ENCODE measurements around the gene NCOA6. TPM values are rescaled to one million over a fixed set of nuclear protein-coding genes. Genes with fewer than 3 reads are reported as not detected.
"Not testable (repeated sequence)": the region's sequence is repeated elsewhere in the genome, so short reads cannot be mapped to it uniquely, and the experiment has no call there.

NCOA6 gene
- total RNA-seq, 1 experiment from 2014 or later = 4.7 TPM

DNA sequence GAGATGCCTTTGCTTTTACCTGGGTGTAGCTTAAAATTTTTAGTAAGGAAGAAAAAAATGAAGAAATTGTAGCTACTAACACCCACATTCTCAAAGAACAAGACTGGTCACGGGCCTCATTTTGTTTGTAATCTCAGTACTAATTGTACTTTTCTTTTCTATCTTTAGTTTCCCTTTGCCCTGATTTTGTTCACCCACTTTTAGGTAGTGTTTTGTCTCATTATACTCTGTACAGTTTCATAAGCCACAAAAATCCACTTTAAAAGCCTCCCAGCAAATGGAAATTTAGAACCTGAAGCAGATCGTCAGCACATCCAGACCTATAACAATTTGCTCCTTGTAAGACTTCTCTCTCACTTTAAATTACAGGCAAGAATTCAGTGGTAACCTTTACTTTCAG lies 78.0 kb downstream of the NCOA6 start:
- Histone ChIP-seq H3K27ac (no peak overlapping the region), H3K9me3 (replicated peaks) (no peaks in the 10 kb centered on the region), H3K4me3 (no peak overlapping the region), H3K4me1 (replicated peaks) (no peaks in the 10 kb centered on the region), H3K36me3 (peaks cover 73% of the 10 kb centered on the region), H3K27me3 (replicated peaks) (no peaks in the 10 kb centered on the region)
- no peak for DNase-seq (ENCODE audit: low read depth in 1 of 2, low spot score in 2 of 2)

DNA sequence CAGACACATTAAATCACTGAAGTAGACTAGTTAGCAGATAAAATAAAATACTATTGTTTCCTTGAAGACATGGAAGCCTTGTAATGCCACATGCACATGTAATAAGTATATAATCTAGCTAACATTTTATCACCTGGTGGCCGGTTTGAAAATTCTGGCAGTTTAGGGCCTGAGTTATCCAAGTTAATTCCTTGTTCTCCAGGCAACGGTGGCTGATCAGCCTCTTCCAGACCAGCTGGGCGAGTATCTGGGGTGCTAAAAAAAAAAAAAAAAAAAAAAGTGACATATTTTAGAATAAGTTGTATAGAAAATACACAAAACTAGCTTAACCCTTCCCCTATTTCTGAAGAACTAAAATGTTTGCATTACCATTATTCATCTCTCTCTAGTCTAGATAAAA lies 78.8 kb downstream of the NCOA6 start:
- no peak overlapping the region for H3K27ac ChIP-seq
- DNase-seq (ENCODE audit: low read depth in 1 of 2, low spot score in 2 of 2) = no peak
- H3K9me3 ChIP-seq (replicated peaks) = no peaks in the 10 kb centered on the region
- no peaks in the 10 kb centered on the region for H3K4me1 ChIP-seq (replicated peaks)
- peaks cover 71% of the 10 kb centered on the region for H3K36me3 ChIP-seq
- H3K27me3 ChIP-seq (replicated peaks) = no peaks in the 10 kb centered on the region
- no peak overlapping the region for H3K4me3 ChIP-seq

DNA sequence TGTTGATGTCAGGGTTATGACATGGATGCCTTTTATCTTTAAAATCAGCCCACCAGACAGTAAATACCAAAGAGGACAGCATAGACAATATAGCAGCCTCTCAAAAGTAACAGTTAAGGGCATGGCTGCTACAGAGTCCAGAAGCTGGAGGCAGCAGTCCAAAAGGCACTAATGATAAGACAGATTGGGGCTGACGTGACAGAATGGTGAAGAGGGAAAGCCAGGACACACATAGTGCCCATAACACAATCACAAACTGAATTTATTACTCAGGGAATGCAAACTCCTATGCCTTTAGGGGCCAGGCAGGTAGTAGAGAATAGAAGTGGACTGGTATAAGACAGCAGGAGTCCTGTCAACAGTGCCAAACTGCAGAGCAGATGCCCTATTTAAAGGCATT lies 80.6 kb downstream of the NCOA6 start:
- H3K4me3 ChIP-seq = no peak overlapping the region
- no peaks in the 10 kb centered on the region for H3K9me3 ChIP-seq (replicated peaks)
- no peaks in the 10 kb centered on the region for H3K27me3 ChIP-seq (replicated peaks)
- H3K36me3 ChIP-seq = peaks cover 77% of the 10 kb centered on the region
- no peak overlapping the region for H3K27ac ChIP-seq
- no peaks in the 10 kb centered on the region for H3K4me1 ChIP-seq (replicated peaks)
- DNase-seq (ENCODE audit: low read depth in 1 of 2, low spot score in 2 of 2) = no peak

DNA sequence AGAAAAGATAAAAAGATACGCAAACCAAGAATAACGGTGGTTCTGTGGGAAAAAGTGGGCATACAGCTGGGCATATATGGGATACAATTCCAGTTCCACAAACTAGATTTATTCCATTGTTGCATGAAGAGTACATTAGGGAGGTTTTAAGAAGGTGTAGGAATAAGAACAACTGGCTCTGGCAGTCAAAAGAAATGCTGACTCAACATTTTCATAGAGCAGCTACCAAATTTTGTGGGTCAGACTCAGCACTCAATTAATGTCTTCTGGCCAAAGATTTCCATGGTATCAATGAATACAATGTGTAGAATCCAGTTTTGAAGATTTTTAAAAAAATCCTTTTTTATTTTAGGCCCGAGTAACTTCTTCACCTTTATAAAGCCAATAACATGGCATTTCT lies 81.1 kb downstream of the NCOA6 start:
- Histone ChIP-seq H3K36me3 (peaks cover 71% of the 10 kb centered on the region), H3K4me3 (no peak overlapping the region), H3K4me1 (replicated peaks) (no peaks in the 10 kb centered on the region), H3K27ac (no peak overlapping the region), H3K27me3 (replicated peaks) (no peaks in the 10 kb centered on the region), H3K9me3 (replicated peaks) (no peaks in the 10 kb centered on the region)
- DNase-seq (ENCODE audit: low read depth in 1 of 2, low spot score in 2 of 2) = no peak

DNA sequence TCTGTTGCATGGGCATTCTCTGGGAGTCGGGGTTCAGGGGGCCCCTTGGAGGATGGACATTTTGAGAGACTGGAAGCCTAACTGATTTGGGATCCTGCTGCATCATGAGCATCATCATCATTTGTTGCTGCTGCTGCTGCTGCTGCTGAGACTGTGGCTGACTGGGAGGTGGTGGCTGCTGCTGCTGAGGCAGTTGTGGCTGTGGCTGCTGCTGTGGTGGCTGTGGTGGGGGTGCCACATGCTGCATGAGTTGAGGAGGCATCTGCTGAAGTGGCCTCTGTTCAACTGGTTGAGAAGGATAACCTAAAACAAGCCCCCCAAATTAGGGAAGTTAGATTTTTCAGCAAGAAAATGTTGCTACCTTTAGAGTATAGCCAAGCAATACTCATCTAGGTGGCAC lies 82.4 kb downstream of the NCOA6 start:
- peaks cover 66% of the 10 kb centered on the region for H3K36me3 ChIP-seq
- H3K4me1 ChIP-seq (replicated peaks) = no peaks in the 10 kb centered on the region
- no peaks in the 10 kb centered on the region for H3K9me3 ChIP-seq (replicated peaks)
- H3K27me3 ChIP-seq (replicated peaks) = no peaks in the 10 kb centered on the region
- DNase-seq (ENCODE audit: low read depth in 1 of 2, low spot score in 2 of 2) = no peak
- H3K27ac ChIP-seq = no peak overlapping the region
- H3K4me3 ChIP-seq = no peak overlapping the region

DNA sequence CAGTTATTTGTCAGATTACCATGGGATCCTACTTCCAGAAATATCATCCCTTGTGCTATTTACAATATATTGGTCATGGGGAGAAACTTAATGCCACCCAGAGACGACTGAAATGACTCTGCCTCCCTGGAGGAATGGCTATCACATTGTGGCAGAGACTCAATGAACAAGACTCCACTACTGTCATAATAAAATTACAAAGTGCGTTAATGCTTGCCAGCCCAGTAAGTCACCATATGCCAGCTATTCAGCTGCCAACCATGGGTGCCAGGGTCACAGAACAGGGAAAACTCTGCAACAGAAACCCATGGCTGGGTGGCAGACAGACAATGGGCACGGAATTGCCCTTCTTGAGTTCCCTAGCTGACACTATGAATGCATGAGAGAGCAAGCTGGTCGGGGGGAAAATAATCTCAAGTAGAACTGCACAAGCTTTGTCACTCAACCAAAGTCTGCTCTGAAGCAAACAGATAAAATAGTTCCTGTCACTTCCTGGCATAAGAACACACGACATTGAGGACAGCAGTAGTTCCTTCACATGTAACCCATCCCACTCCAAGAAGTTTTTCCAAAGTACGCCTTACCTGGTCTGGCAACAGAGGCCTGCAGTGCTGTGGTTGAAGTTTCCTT lies 89.2 kb downstream of the NCOA6 start:
- no peak overlapping the region for H3K27ac ChIP-seq
- peaks cover 29% of the 10 kb centered on the region for H3K36me3 ChIP-seq

DNA sequence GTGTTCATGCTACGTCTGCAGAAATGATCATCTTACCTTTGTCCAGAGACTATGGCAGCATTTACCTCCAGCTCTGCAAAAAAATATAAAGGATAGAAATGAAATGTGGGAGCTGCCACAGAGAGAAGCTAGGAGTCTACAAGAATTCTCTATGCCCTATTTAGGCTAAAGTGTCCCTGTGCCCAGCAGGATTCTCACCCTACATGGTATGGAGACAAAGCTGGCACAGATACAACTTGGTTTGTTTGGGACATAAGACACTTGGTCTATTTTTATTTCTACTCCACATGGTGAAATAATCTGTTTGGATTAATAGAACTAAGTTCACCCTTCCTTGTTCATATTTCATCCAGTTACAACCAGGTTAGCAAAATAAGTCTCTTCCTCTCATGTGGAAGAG lies 92.9 kb downstream of the NCOA6 start:
- Histone ChIP-seq H3K27ac (no peak overlapping the region), H3K9me3 (replicated peaks) (no peaks in the 10 kb centered on the region), H3K4me1 (replicated peaks) (no peaks in the 10 kb centered on the region), H3K27me3 (replicated peaks) (no peaks in the 10 kb centered on the region), H3K4me3 (no peak overlapping the region), H3K36me3 (peaks cover 19% of the 10 kb centered on the region)
- DNase-seq (ENCODE audit: low read depth in 1 of 2, low spot score in 2 of 2) = no peak

More for the DNA sequence above, 89.2 kb downstream of the NCOA6 start:
- no peak for DNase-seq (ENCODE audit: low read depth in 1 of 2, low spot score in 2 of 2)
- H3K4me3 ChIP-seq = no peak overlapping the region
- no peaks in the 10 kb centered on the region for H3K9me3 ChIP-seq (replicated peaks)
- H3K4me1 ChIP-seq (replicated peaks) = no peaks in the 10 kb centered on the region
- no peaks in the 10 kb centered on the region for H3K27me3 ChIP-seq (replicated peaks)

DNA sequence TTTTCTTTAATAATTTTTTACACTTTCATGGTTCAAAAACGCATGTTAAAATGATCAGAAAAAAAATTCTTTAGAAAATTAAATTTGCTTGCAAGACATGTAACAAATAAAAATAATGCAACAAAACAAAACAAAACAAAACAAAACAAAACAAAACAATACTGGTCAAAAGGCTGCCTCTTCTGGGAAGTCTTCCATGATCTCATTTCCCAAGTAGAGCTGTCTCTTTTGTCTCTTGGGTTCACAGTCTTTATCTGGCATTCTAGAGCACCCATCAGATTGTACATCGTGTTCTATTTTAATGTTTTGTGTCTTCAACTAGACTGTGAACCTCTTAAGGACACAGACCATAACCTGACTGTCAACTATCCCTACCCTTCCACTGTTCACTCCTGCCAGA lies 96.0 kb downstream of the NCOA6 start:
- no peak for DNase-seq (ENCODE audit: low read depth in 1 of 2, low spot score in 2 of 2)
- Histone ChIP-seq H3K4me3 (no peak overlapping the region), H3K9me3 (replicated peaks) (no peaks in the 10 kb centered on the region), H3K4me1 (replicated peaks) (no peaks in the 10 kb centered on the region), H3K27me3 (replicated peaks) (no peaks in the 10 kb centered on the region), H3K27ac (no peak overlapping the region), H3K36me3 (peaks cover 43% of the 10 kb centered on the region)

DNA sequence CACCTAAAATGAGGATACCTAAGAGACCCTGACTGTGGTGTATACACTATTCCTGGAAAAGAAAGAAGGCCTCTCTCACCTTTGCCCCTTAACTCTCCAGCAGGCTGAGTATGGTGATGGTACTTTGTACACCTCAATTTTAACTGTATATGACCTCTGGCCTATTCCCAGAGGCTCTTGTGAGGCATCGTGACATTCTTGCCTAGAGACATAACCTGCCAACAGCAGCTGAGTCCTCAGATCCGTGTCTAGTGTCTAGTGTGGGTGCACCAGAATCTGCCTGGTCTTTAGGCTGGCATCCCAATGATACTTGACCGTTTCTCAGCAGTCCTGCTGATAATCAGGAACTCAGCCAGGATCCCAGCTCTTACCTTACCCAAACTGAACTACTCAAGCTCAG lies 101.3 kb downstream of the NCOA6 start:
- Histone ChIP-seq H3K9me3 (replicated peaks) (no peaks in the 10 kb centered on the region), H3K27ac (no peak overlapping the region)

DNA sequence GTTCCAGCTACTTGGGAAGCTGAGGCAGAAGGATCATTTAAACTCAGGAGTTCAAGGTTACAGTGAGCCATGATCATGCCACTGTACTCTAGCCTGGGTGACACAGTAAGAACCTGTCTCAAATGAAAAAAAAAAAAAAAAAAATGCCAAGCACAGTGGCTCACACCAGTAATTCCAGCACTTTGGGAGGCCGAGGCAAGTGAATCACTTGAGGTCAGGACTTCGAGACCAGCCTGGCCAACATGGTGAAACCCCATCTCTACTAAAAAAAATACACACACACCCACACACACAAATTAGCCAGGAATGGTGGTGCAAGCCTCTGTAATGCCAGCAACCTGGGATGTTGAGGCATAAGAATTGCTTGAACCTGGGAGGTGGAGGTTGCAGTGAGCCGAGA lies 102.9 kb downstream of the NCOA6 start:
- H3K4me1 ChIP-seq (replicated peaks); H3K4me3 ChIP-seq; H3K27me3 ChIP-seq (replicated peaks); H3K9me3 ChIP-seq (replicated peaks); H3K27ac ChIP-seq; DNase-seq (ENCODE audit: low read depth in 1 of 2, low spot score in 2 of 2): not testable (repeated sequence)
- peaks cover 43% of the 10 kb centered on the region for H3K36me3 ChIP-seq

More for the DNA sequence above, 101.3 kb downstream of the NCOA6 start:
- no peak overlapping the region for H3K4me3 ChIP-seq
- DNase-seq (ENCODE audit: low read depth in 1 of 2, low spot score in 2 of 2) = no peak
- H3K36me3 ChIP-seq = peaks cover 33% of the 10 kb centered on the region
- no peaks in the 10 kb centered on the region for H3K4me1 ChIP-seq (replicated peaks)
- H3K27me3 ChIP-seq (replicated peaks) = no peaks in the 10 kb centered on the region

DNA sequence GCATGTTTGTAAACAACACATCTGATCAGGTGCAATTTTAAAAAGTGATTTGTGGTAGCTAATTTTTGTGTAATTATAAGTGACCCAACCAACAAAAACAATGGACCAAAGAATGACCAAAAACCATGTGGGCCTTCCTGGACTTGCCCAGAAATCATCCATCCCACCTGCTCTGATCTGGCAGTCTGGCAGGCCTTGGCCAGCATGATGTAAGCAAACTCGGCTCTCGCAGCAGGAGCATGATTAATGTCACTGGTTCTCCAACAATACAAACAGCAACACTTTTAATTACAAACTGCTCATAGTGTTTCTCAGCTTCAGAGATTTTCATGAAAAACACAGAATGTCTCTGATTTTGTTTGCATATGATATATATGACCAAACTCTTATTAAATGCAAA lies 105.2 kb downstream of the NCOA6 start:
- peaks cover 38% of the 10 kb centered on the region for H3K36me3 ChIP-seq
- no peak overlapping the region for H3K27ac ChIP-seq
- no peaks in the 10 kb centered on the region for H3K4me1 ChIP-seq (replicated peaks)
- H3K27me3 ChIP-seq (replicated peaks) = no peaks in the 10 kb centered on the region
- no peak for DNase-seq (ENCODE audit: low read depth in 1 of 2, low spot score in 2 of 2)
- no peaks in the 10 kb centered on the region for H3K9me3 ChIP-seq (replicated peaks)
- H3K4me3 ChIP-seq = no peak overlapping the region

DNA sequence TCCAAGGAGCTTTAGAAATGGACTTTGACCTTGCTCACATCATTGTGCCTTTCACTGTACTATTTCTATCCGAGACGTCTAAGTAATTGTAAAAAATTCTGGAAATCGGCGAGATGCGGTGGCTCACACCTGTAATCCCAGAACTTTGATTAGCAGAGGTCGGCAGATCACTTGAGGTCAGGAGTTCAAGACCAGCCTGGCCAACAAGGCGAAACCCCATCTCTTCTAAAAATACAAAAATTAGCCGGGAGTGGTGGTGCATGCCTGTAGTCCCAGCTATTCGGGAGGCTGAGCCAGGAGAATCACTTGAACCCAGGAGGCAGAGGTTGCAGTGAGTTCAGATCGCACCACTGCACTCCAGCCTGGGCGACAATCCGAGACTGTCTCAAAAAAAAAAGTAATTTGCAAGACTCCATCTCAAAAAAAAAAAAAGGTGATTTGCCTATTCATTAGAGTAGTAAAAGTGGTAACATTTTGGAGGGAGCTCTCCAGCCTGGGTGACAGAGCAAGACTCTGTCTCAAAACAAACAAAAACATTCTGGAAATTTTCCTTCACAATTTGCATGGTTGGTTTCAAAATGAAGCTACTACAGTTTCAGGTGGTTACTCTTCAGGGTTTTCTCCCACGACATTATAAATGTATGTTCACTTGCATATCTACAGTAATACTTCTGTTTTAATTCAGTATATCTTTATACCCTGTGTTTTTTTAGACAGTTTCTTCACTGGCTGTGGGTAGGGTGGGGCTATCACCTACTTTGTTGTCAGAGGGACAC lies 106.0 kb downstream of the NCOA6 start:
- peaks cover 38% of the 10 kb centered on the region for H3K36me3 ChIP-seq
- H3K9me3 ChIP-seq (replicated peaks); H3K27me3 ChIP-seq (replicated peaks); H3K4me3 ChIP-seq; H3K4me1 ChIP-seq (replicated peaks); DNase-seq (ENCODE audit: low read depth in 1 of 2, low spot score in 2 of 2); H3K27ac ChIP-seq: not testable (repeated sequence)

DNA sequence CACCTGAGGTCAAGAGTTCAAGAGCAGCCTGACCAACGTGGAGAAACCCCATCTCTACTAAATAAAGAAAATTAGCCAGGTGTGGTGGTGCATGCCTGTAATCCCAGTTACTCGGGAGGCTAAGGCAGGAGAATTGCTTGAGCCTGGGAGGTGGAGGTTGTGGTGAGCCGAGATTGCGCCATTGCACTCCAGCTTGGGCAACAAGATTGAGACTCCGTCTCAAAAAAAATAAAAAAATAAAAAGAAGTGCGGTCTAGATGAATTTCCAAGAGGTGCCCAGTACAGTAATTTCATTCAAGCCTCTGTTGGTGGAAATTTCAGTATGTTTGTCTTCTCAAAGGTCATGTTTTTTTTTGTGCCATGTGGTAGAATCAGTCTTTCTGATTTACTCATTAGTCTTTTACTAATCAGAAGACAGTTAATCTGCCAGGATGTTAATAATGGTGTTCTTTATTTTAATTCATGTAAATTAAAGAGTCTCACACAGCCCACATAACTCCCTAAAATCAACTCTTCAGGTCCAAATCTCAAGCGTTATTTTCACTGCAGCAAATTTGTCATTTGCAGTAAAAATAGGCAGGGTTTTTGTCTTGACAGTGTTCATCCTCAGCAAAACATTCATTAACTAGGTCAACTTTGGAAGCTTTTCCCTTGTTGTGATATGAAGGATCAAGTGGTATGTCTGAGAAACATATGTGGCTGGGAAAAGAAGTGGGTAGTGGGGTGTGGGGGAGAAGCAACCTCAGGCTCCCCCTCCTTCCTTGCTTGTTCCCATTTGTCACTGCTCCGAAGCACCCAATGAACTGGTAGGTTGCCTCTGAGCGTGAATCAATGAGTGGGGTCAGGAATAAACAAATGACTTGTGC lies 108.0 kb downstream of the NCOA6 start:
- no peak for DNase-seq (ENCODE audit: low read depth in 1 of 2, low spot score in 2 of 2)
- H3K27ac ChIP-seq = no peak overlapping the region
- H3K4me1 ChIP-seq (replicated peaks) = peaks cover 16% of the 10 kb centered on the region
- no peaks in the 10 kb centered on the region for H3K9me3 ChIP-seq (replicated peaks)
- peaks cover 40% of the 10 kb centered on the region for H3K36me3 ChIP-seq
- no peaks in the 10 kb centered on the region for H3K27me3 ChIP-seq (replicated peaks)
- no peak overlapping the region for H3K4me3 ChIP-seq

DNA sequence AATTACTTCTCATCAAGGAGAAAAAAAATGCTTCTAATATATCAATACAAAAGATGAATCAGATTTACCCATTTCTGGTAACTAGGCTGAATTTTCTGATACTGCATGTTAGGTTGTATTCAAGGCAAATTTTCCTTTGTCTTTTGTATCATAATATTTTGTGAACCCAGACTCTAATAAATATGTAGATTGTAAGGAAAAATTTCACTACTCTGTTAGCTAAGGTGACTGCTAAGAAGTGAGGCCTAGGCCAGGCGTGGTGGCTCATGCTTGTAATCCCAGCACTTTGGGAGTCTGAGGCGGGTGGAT lies 108.6 kb downstream of the NCOA6 start:
- H3K27me3 ChIP-seq (replicated peaks) = no peaks in the 10 kb centered on the region
- H3K36me3 ChIP-seq = peaks cover 46% of the 10 kb centered on the region
- no peak overlapping the region for H3K27ac ChIP-seq
- H3K4me1 ChIP-seq (replicated peaks) = peaks cover 16% of the 10 kb centered on the region
- H3K9me3 ChIP-seq (replicated peaks) = no peaks in the 10 kb centered on the region
- no peak for DNase-seq (ENCODE audit: low read depth in 1 of 2, low spot score in 2 of 2)
- H3K4me3 ChIP-seq = no peak overlapping the region
